GM23248 (cell line): ENCODE data around the gene PTPRT.

Source experiments
- EZH2 ChIP-seq: fragments of 200-600 bp; sonication (generic); IDR thresholded peaks from 2 replicates; pipeline ENCODE4 v1.6.1; 2018; ENCODE audit warnings: antibody characterized with exemption, mild to moderate bottlenecking; ENCODE audit not compliant: insufficient read depth, poor library complexity, severe bottlenecking
- EZH2phosphoT487 ChIP-seq: fragments of 200-600 bp; sonication (generic); IDR thresholded peaks from 2 replicates; pipeline ENCODE4 v1.6.1; 2018; ENCODE audit warnings: antibody characterized with exemption, moderate library complexity, mild to moderate bottlenecking, low read depth; ENCODE audit not compliant: insufficient read depth

GRCh38 chr20:42447270-42447669 lies 742.4 kb downstream of the PTPRT start:
- TF ChIP-seq EZH2phosphoT487: no peak
- TF ChIP-seq EZH2: no peak
